ENCODE results near the gene KRTAP5-7.
A peak's percentile ranks its signal among the peaks of the same experiment; 100 is the strongest.
"Not testable (repeated sequence)": the region's sequence is repeated elsewhere in the genome, so short reads cannot be mapped to it uniquely, and the experiment has no call there.

KRTAP5-7 gene

DNA sequence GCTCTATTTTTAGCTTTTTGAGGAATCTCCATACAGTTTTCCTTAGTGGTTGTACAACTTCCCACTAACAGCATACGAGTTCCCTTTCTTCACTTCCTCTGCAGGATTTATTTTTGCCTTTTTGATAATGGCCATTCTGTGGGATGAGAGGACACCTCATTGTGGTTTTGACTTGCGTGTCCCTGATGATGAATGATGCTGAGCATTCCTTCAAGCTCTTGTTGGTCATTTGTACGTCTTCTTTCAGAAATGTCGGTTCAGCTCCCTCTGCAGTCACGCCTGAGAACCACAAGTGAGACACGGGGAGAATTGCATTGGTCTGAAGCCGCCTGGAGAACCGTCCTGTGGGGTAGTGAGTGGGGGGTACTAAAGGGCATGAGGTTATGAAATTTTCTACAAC, 36.3 kb downstream of the KRTAP5-7 start:
- in situ Hi-C loops (cut with HindIII; ENCODE audit: low pct_unique_long_range_greater_than_20kb, low sequenced_read_pairs) = no loop called here
- DNase-seq (ENCODE audit: low read depth in 1 of 2, low spot score in 1 of 2) = peak; percentile 54 to 71
- no peak for TF ChIP-seq JUND (IDR thresholded peaks at IDR 0.05; ENCODE audit: low read depth)

- no peak for DNase-seq (ENCODE audit: low read depth in 1 of 2, low spot score in 1 of 2)
Observed at GRCh38 chr11:71564430-71564829, 37.4 kb downstream of the KRTAP5-7 start.

GRCh38 chr11:71565263-71565662, 38.2 kb downstream of the KRTAP5-7 start, which contains the start of gene KRTAP5-10:
KRTAP5-10 (plus strand) TSS chr11:71565563; CDS start chr11:71565588, 25 bp downstream.
- no peak for DNase-seq (ENCODE audit: low read depth in 1 of 2, low spot score in 1 of 2)
- in situ Hi-C loops (cut with HindIII; ENCODE audit: low pct_unique_long_range_greater_than_20kb, low sequenced_read_pairs) = no loop called here
- no peak for TF ChIP-seq JUND (IDR thresholded peaks at IDR 0.05; ENCODE audit: low read depth)

More at GRCh38 chr11:71564430-71564829, 37.4 kb downstream of the KRTAP5-7 start:
- in situ Hi-C loops (cut with HindIII; ENCODE audit: low pct_unique_long_range_greater_than_20kb, low sequenced_read_pairs) = no loop called here
- no peak for TF ChIP-seq JUND (IDR thresholded peaks at IDR 0.05; ENCODE audit: low read depth)

DNA sequence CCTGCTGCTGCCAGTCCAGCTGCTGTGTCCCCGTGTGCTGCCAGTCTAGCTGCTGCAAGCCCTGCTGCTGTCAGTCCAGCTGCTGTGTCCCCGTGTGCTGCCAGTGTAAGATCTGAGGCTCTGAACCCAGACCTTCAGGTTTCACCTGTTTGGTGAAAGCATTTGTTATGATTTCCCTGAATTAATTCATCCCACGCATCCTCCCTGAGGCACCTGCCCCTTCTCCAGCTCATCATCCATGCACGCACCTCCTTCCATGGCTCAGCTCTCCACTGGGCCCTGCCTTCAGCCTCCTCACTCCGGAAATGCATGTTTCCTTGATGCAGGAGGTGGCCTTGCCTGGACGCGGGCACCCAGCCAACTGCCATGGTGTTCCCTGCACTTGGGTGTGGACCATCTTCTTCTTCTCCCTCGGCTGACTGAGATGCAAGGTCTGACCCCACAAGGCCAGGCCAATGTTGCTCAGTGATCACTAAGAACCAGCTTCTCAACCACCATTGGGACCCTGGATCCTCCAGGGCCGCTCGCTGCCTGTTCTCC, 39.1 kb downstream of the KRTAP5-7 start:
- no peak for TF ChIP-seq JUND (IDR thresholded peaks at IDR 0.05; ENCODE audit: low read depth)
- peak in 1 of 2 experiments; percentile 42 for DNase-seq (ENCODE audit: low read depth in 1 of 2, low spot score in 1 of 2)
- in situ Hi-C loops (cut with HindIII; ENCODE audit: low pct_unique_long_range_greater_than_20kb, low sequenced_read_pairs) = no loop called here

DNA sequence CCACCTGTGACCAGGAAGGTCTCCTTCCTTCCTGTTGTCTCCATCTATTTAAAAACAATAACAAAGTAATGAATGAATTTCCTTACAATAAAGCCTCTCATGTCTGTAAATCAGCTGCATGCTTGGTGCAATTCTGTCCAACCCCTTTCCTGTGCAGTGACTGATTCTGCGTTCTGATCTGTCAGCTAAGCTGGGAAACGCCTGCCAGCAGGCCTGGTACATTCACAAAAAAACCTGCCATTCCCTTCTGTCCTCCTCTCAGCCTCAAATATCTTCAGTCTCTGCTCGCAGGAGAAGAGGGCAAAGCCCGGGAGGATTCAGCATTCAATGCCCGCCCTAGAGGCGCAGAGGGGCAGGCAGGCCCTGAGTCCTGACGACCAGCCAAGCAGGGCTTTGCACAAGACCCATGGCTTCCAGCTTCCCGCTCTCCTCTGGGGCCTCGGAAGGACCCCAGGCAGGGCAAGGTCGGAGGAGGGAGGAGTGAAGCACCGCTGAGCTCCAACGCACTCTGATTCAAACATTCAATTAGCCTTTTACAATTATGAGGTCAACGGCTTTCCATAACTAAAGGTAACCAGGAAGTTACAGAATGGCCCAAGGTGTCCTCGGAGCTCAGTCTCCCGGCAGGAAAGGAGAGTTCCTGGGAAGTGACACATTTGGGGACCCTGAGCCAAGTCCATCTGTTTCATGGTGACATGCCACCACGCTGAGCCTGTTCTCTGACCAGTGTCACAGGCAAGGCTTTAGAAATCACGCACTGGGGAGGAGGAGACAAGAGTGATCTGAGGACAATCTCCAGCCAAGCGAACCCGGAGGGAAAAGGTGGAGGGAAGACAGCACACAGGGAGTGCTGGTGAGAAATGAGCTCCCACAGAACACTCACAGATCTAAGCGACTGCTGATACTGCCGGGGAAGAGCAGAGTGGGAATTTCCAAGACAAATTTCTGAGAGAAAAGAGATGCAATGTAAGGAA, 39.8 kb downstream of the KRTAP5-7 start:
- DNase-seq (ENCODE audit: low read depth in 1 of 2, low spot score in 1 of 2); in situ Hi-C loops (cut with HindIII; ENCODE audit: low pct_unique_long_range_greater_than_20kb, low sequenced_read_pairs): not testable (repeated sequence)

GRCh38 chr11:71567633-71568032, 40.6 kb downstream of the KRTAP5-7 start:
- DNase-seq (ENCODE audit: low read depth in 1 of 2, low spot score in 1 of 2); in situ Hi-C loops (cut with HindIII; ENCODE audit: low pct_unique_long_range_greater_than_20kb, low sequenced_read_pairs): not testable (repeated sequence)

DNA sequence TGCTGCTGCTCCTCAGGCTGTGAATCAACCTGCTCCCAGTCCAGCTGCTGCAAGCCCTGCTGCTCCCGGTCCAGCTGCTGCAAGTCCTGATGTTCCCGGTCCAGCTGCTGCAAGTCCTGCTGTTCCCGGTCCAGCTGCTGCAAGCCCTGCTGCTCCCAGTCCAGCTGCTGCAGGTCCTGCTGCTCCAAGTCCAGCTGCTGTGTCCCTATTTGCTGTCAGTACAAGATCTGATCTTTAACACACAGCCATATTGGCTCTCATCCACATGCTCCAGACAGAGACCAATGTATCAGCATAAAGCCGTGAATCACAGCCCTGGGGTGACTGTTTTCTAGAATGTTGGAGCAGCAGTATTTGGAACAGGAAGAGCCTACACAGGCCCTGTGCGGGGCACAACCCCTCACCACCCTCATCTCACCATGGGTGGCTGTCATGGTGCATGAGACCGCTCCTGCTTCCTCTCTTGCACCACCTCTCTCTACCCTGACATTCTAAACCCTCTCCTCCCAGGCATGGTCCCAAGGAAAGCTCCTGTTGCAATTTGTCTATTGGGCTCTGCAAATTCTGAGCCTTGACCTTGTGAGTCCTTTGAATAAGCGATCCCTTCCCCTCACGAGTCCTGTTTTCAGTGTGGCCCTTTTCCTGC, 41.8 kb downstream of the KRTAP5-7 start:
- no peak for TF ChIP-seq JUND (IDR thresholded peaks at IDR 0.05; ENCODE audit: low read depth)
- DNase-seq (ENCODE audit: low read depth in 1 of 2, low spot score in 1 of 2) = no peak
- in situ Hi-C loops (cut with HindIII; ENCODE audit: low pct_unique_long_range_greater_than_20kb, low sequenced_read_pairs) = no loop called here

DNA sequence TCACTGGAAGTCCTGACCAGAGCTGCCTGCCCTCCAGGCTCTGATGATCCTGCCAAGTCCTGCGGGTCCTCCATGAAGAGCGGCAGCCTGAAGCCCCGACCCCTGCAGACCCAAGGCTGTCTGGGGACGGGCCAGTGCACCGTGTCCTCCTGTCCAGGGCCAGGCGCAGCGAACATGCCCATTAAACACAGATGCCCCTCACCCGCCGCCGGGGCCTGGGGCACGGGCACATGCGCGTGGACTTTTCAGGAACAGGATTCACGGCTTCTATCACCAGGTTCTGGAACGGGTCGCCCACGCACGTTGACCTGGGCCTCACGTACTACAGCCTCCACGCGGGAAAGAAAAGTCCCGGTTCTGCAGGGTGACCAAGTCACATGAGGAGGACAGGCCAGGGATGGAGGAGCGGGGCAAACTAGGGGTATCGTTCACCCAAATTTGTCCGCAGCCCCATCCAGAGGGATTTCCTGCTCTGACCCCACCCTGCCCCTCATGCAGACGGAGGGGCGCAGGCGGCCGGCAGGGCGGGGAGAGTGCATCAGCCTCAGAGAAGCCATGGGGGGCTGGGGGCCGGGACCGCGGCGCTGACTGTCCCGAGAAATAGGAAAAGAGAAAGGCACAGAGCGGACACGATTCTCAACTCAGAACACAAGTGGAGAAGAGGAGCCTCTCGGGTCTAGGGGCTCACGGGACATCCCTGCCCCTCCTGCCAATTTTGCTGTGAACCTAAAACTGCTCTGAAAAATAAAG, 44.2 kb downstream of the KRTAP5-7 start:
- in situ Hi-C loops (cut with HindIII; ENCODE audit: low pct_unique_long_range_greater_than_20kb, low sequenced_read_pairs); DNase-seq (ENCODE audit: low read depth in 1 of 2, low spot score in 1 of 2): not testable (repeated sequence)

- no peak for DNase-seq (ENCODE audit: low read depth in 1 of 2, low spot score in 1 of 2)
- no peak for TF ChIP-seq JUND (IDR thresholded peaks at IDR 0.05; ENCODE audit: low read depth)
- in situ Hi-C loops (cut with HindIII; ENCODE audit: low pct_unique_long_range_greater_than_20kb, low sequenced_read_pairs) = no loop called here
Observed at GRCh38 chr11:71572811-71573210, 45.7 kb downstream of the KRTAP5-7 start.

- no peak for TF ChIP-seq JUND (IDR thresholded peaks at IDR 0.05; ENCODE audit: low read depth)
- in situ Hi-C loops (cut with HindIII; ENCODE audit: low pct_unique_long_range_greater_than_20kb, low sequenced_read_pairs) = no loop called here
- DNase-seq (ENCODE audit: low read depth in 1 of 2, low spot score in 1 of 2) = no peak
Observed at GRCh38 chr11:71574418-71574817, 47.4 kb downstream of the KRTAP5-7 start.

DNA sequence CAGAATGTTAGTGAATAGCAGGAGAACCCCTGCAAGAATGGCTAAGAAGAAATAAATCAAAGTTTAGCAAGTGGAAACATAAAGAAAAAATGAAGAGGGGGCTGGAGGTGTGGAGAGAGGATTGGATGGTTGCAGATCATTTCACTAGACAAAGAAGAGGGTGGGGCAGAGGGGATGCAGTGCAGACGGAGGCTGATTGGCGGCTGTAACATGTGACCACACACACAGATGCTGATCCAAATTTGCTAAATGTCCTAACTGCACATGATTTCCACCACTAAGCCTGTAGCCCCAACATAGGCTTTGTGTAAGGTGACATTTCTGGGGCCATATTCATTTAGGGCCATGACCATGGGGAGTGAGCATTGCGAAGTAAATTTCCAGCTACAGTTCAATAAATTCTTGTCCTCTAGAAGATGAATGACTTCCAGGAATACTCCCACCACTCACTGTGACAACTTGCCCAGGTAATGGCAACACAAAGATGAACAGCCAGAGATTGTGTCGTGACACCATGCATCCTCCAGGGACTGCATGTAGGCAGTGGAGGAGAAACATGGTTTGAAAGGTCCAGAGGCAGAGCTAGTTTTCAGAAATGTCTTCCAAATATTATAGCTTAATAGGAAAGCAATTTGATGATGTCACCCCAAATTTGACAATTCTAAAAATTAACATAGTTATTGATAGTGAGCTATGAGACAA, 48.8 kb downstream of the KRTAP5-7 start:
- TF ChIP-seq JUND (IDR thresholded peaks at IDR 0.05; ENCODE audit: low read depth) = no peak
- in situ Hi-C loops (cut with HindIII; ENCODE audit: low pct_unique_long_range_greater_than_20kb, low sequenced_read_pairs) = no loop called here
- no peak for DNase-seq (ENCODE audit: low read depth in 1 of 2, low spot score in 1 of 2)

DNA sequence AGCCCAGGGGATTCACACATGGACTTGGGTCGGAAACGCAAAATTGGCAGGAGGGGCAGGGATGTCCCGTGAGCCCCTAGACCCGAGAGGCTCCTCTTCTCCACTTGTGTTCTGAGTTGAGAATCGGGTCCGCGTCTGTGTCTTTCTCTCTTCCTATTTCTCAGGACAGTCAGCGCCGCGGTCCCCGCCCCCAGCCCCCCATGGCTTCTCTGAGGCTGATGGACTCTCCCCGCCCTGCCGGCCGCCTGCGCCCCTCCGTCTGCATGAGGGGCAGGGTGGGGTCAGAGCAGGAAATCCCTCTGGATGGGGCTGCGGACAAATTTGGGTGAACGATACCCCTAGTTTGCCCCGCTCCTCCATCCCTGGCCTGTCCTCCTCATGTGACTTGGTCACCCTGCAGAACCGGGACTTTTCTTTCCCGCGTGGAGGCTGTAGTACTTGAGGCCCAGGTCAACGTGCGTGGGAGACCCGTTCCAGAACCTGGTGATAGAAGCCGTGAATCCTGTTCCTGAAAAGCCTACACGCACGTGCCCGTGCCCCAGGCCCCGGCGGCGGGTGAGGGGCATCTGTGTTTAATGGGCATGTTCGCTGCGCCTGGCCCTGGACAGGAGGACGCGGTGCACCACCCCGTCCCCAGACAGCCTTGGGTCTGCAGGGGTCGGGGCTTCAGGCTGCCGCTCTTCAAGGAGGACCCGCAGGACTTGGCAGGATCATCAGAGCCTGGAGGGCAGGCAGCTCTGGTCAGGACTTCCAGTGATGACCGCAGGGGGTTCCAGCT, 49.8 kb downstream of the KRTAP5-7 start:
- in situ Hi-C loops (cut with HindIII; ENCODE audit: low pct_unique_long_range_greater_than_20kb, low sequenced_read_pairs); DNase-seq (ENCODE audit: low read depth in 1 of 2, low spot score in 1 of 2): not testable (repeated sequence)

Measured in T47D (cell line).